HFFc6 (cell line): ENCODE measurements around the gene AXDND1. TPM values are rescaled to one million over a fixed set of nuclear protein-coding genes. Genes with fewer than 3 reads are reported as not detected.

Experiments
- DNase-seq: peaks from one replicate; pipeline ENCODE4 v3.0.0-alpha.2; 2018
- H3K27ac Mint-ChIP-seq: 2 replicates; pipeline ENCODE4 v1.8.0; 2020; ENCODE audit warnings: mild to moderate bottlenecking, mixed read lengths
- H3K27me3 Mint-ChIP-seq: 2 replicates; pipeline ENCODE4 v1.8.0; 2021; ENCODE audit warnings: mild to moderate bottlenecking, moderate library complexity, mixed read lengths; ENCODE audit not compliant: insufficient read depth
- H3K36me3 Mint-ChIP-seq: 2 replicates; pipeline ENCODE4 v1.8.0; 2021; ENCODE audit warnings: low read depth, mixed read lengths
- H3K4me1 Mint-ChIP-seq: 2 replicates; pipeline ENCODE4 v1.8.0; 2020; ENCODE audit warnings: low read depth, mixed read lengths
- H3K4me3 Mint-ChIP-seq: 2 replicates; pipeline ENCODE4 v1.8.0; 2020; ENCODE audit warnings: mild to moderate bottlenecking, moderate library complexity, mixed read lengths
- H3K9me3 Mint-ChIP-seq: 2 replicates; pipeline ENCODE4 v1.8.0; 2020; ENCODE audit warnings: mild to moderate bottlenecking, mixed read lengths
- long read RNA-seq: library from polyadenylated mRNA; unstranded; transcript quantifications from one replicate; pipeline ENCODE4 v2.0.0, GENCODE V29; 2019
- total RNA-seq, 6 experiments: library from RNA; stranded (reverse); fragmentation: NEBNext Ultra II Directional; extraction: Animal tissue kit (Norgen Biotek cat#: 25700); gene quantifications; 2 replicates in 1 of 6; 3 replicates in 5 of 6; pipeline ENCODE4 v1.2.3, GENCODE V29; 2021
- TF ChIP-seq, protein P1 (sequence below): fragments of 200-600 bp; sonication (generic); IDR thresholded peaks from 2 replicates; pipeline ENCODE4 v1.5.0; 2021; ENCODE audit warnings: antibody characterized with exemption, mild to moderate bottlenecking

Gene AXDND1
- total RNA-seq: under 1 TPM in 1 of 6 experiments, not detected in 5; 0.50 TPM
- long read RNA-seq: 0 reads

- DNase-seq: peak; percentile 80
- peak within 1 kb of the TSS; percentile 100 for H3K27ac Mint-ChIP-seq
- TF ChIP-seq, protein P1, sequence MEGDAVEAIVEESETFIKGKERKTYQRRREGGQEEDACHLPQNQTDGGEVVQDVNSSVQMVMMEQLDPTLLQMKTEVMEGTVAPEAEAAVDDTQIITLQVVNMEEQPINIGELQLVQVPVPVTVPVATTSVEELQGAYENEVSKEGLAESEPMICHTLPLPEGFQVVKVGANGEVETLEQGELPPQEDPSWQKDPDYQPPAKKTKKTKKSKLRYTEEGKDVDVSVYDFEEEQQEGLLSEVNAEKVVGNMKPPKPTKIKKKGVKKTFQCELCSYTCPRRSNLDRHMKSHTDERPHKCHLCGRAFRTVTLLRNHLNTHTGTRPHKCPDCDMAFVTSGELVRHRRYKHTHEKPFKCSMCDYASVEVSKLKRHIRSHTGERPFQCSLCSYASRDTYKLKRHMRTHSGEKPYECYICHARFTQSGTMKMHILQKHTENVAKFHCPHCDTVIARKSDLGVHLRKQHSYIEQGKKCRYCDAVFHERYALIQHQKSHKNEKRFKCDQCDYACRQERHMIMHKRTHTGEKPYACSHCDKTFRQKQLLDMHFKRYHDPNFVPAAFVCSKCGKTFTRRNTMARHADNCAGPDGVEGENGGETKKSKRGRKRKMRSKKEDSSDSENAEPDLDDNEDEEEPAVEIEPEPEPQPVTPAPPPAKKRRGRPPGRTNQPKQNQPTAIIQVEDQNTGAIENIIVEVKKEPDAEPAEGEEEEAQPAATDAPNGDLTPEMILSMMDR: peak; percentile 67
- H3K27me3 Mint-ChIP-seq: no peaks in the 10 kb centered on the region
- H3K36me3 Mint-ChIP-seq: no peaks in the 10 kb centered on the region
- no peaks in the 10 kb centered on the region for H3K9me3 Mint-ChIP-seq
- peak within 1 kb of the TSS; percentile 96 for H3K4me3 Mint-ChIP-seq
- peaks cover 11% of the 10 kb centered on the region for H3K4me1 Mint-ChIP-seq
These were observed at the start of gene AXDND1 for GRCh38 chr1:179365342-179366092. AXDND1 (plus strand) TSS chr1:179365971; CDS start chr1:179366510, 539 bp downstream.

DNA sequence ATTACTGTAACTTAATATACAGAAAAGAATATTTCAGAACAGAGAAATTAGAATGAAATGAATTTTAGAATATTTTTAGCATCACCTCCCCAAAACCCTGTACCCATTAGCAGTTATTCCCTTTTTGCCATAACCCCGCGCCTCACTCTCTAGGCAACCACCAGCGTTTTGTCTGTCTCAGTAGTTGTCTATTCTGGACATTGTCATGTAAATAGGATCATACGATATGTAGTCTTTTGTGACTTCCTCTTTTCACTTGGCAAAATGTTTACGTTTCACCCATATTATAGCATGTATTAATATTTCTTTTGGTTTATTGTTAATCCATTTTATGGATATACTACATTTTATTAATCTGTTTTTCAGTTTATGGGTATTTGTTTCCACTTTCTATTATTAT is 47.3 kb upstream of the AXDND1 start:
- Mint-ChIP-seq H3K4me3 (no peak overlapping the region), H3K4me1 (0 out of 2 replicates have a peak, but pooled peaks cover 5% of the 10 kb centered on the region), H3K27me3 (peaks cover 5% of the 10 kb centered on the region; the same call in 1 of the 2 replicates), H3K36me3 (peaks cover 29% of the 10 kb centered on the region), H3K27ac (no peak overlapping the region), H3K9me3 (no peaks in the 10 kb centered on the region)
- TF ChIP-seq, protein P1: no peak
- DNase-seq: no peak

DNA sequence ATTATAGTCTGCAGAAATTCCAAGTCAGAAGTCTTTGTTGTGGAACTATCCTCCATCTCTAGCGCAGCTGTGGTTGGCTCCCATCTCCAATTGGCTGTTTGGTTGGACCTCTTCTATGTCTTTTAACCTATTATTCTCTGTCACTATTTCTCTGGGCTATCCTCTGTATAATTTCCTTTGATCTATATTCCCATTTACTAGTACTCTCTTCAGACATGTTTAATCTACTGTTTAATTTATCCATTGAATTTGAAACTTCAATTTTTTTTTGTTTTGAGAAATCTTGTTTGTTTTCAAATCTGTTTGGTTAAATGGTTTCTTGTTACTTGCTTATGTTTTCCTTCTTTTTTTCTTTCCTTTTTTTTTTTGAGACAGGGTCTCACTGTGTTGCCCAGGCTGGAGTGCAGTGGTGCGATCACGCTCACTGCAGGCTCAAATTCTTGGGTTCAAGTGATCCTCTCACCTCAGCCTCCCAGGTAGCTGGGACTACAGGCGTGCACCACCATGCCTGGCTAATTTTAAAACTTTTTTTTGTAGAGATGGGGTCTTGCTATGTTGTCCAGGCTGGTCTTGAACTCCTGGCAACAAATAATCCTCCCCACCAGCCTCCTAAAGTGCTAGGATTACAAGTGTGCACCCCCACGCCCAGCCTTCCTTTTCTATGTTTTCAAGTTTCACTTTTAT is 44.1 kb upstream of the AXDND1 start:
- Mint-ChIP-seq H3K27me3 (peaks cover 5% of the 10 kb centered on the region; the same call in 1 of the 2 replicates), H3K4me1 (0 out of 2 replicates have a peak, but pooled peaks cover 5% of the 10 kb centered on the region), H3K27ac (no peak overlapping the region), H3K36me3 (peaks cover 23% of the 10 kb centered on the region), H3K9me3 (no peaks in the 10 kb centered on the region), H3K4me3 (no peak overlapping the region)
- TF ChIP-seq, protein P1: no peak
- no peak for DNase-seq

DNA sequence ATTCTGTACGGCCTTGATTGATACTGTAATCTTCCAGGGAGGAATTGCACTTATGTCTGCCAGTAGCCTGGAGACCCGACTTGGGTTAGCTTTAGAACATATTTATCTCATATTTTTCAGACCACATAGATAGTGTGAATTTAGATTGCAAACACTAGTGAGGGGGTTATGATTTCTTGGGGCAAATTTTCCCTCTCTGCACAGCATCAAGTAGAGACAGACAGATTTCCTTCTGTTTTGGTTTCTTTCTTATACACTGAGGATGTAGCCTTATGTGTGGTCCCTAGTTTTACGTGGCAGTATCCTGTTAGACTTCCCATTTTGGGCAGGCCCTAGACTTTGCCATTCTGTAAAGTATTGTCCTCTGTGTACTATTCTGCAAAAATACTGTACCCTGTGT is 43.2 kb upstream of the AXDND1 start:
- TF ChIP-seq, protein P1: no peak

GRCh38 chr1:179323436-179323835 is 42.3 kb upstream of the AXDND1 start:
- TF ChIP-seq, protein P1: no peak
- H3K27me3 Mint-ChIP-seq: peaks cover 5% of the 10 kb centered on the region; the same call in 1 of the 2 replicates
- H3K4me3 Mint-ChIP-seq: no peak overlapping the region
- DNase-seq: no peak
- H3K9me3 Mint-ChIP-seq: no peaks in the 10 kb centered on the region
- H3K4me1 Mint-ChIP-seq: 0 out of 2 replicates have a peak, but pooled peaks cover 5% of the 10 kb centered on the region
- peaks cover 25% of the 10 kb centered on the region for H3K36me3 Mint-ChIP-seq
- H3K27ac Mint-ChIP-seq: no peak overlapping the region

More for the DNA sequence above, 43.2 kb upstream of the AXDND1 start:
- H3K4me1 Mint-ChIP-seq: 0 out of 2 replicates have a peak, but pooled peaks cover 5% of the 10 kb centered on the region
- no peak overlapping the region; the same call in 1 of the 2 replicates for H3K4me3 Mint-ChIP-seq
- H3K27ac Mint-ChIP-seq: no peak overlapping the region
- no peak for DNase-seq
- H3K36me3 Mint-ChIP-seq: peaks cover 23% of the 10 kb centered on the region
- H3K27me3 Mint-ChIP-seq: peaks cover 5% of the 10 kb centered on the region; the same call in 1 of the 2 replicates
- no peaks in the 10 kb centered on the region for H3K9me3 Mint-ChIP-seq
